IgD-negative memory B cell (primary cell): ENCODE measurements around the gene TUBGCP6. TPM values are rescaled to one million over a fixed set of nuclear protein-coding genes. Genes with fewer than 3 reads are reported as not detected.

Experiments used
- H3K27ac Mint-ChIP-seq, 3 donors: one replicate each; pipeline ENCODE4 v1.8.0; 2020 to 2022; ENCODE audit warnings: mild to moderate bottlenecking in 3 of 3, mixed read lengths in 3 of 3, moderate library complexity in 1 of 3
- H3K27me3 Mint-ChIP-seq: one replicate; pipeline ENCODE4 v1.8.0; 2021; ENCODE audit warnings: mixed read lengths
- H3K36me3 Mint-ChIP-seq: one replicate; pipeline ENCODE4 v1.8.0; 2020; ENCODE audit warnings: mild to moderate bottlenecking, mixed read lengths
- H3K4me1 Mint-ChIP-seq, 3 donors: one replicate each; pipeline ENCODE4 v1.8.0; 2020 to 2022; ENCODE audit warnings: mixed read lengths in 3 of 3, mild to moderate bottlenecking in 1 of 3
- H3K4me3 Mint-ChIP-seq, 4 donors: one replicate each; pipeline ENCODE4 v1.8.0; 2020 to 2022; ENCODE audit warnings: mild to moderate bottlenecking in 4 of 4, mixed read lengths in 4 of 4, moderate library complexity in 3 of 4
- H3K9me3 Mint-ChIP-seq, 3 donors: one replicate each; pipeline ENCODE4 v1.8.0; 2020 to 2021; ENCODE audit warnings: mixed read lengths in 3 of 3, mild to moderate bottlenecking in 1 of 3
- polyA plus RNA-seq: library from polyadenylated mRNA; unstranded; fragments of 300-500 nt; fragmentation: Illumina TruSeq; gene quantifications from one replicate; pipeline ENCODE4 v1.2.3, GENCODE V29; 2021

TUBGCP6 gene
- polyA plus RNA-seq, 1 donor from 2014 or later: 17.0 TPM

- Mint-ChIP-seq H3K27ac (no peak overlapping the region), H3K27me3 (peaks cover 5% of the 10 kb centered on the region)
These were observed 27.4 kb upstream of the TUBGCP6 start for GRCh38 chr22:50272044-50272802.

GRCh38 chr22:50271519-50271970 is 26.7 kb upstream of the TUBGCP6 start:
- Mint-ChIP-seq H3K27me3 (peaks cover 5% of the 10 kb centered on the region), H3K4me3 (peak overlapping the region in 2 of 4 donors; percentile 81 to 84), H3K27ac (no peak overlapping the region), H3K9me3 (no peaks in the 10 kb centered on the region), H3K4me1 (peaks cover 0 to 4% (median 2%) of the 10 kb centered on the region in 3 donors), H3K36me3 (no peaks in the 10 kb centered on the region)

More at GRCh38 chr22:50272044-50272802, 27.4 kb upstream of the TUBGCP6 start:
- H3K4me3 Mint-ChIP-seq: peak overlapping the region in 3 of 4 donors; percentile 1 to 74 (median 16)
- no peaks in the 10 kb centered on the region for H3K9me3 Mint-ChIP-seq
- peaks cover 0 to 4% (median 2%) of the 10 kb centered on the region in 3 donors for H3K4me1 Mint-ChIP-seq
- no peaks in the 10 kb centered on the region for H3K36me3 Mint-ChIP-seq

GRCh38 chr22:50270666-50271394 is 26.0 kb upstream of the TUBGCP6 start:
- Mint-ChIP-seq H3K36me3 (no peaks in the 10 kb centered on the region), H3K27me3 (peaks cover 5% of the 10 kb centered on the region), H3K9me3 (no peaks in the 10 kb centered on the region), H3K27ac (peak overlapping the region; percentile 9 to 86 (median 16)), H3K4me3 (peak overlapping the region; percentile 79 to 90 (median 86)), H3K4me1 (peaks cover 0 to 4% (median 2%) of the 10 kb centered on the region in 3 donors)

GRCh38 chr22:50269970-50270665 is 25.3 kb upstream of the TUBGCP6 start, which contains the start of gene MAPK11:
Gene MAPK11 (minus strand): TSS chr22:50270380. CDS start chr22:50270292, 88 bp downstream.
- H3K36me3 Mint-ChIP-seq: no peaks in the 10 kb centered on the region
- peaks cover 5% of the 10 kb centered on the region for H3K27me3 Mint-ChIP-seq
- peaks cover 0 to 4% (median 2%) of the 10 kb centered on the region in 3 donors for H3K4me1 Mint-ChIP-seq
- no peaks in the 10 kb centered on the region for H3K9me3 Mint-ChIP-seq
- H3K4me3 Mint-ChIP-seq: peak within 1 kb of the TSS; percentile 79 to 90 (median 86)
- H3K27ac Mint-ChIP-seq: peak within 1 kb of the TSS; percentile 16 to 86 (median 48)

- Mint-ChIP-seq H3K4me1 (peaks cover 0 to 4% (median 2%) of the 10 kb centered on the region in 3 donors), H3K27ac (peak overlapping the region in 1 of 3 donors; percentile 48), H3K9me3 (no peaks in the 10 kb centered on the region), H3K27me3 (peaks cover 5% of the 10 kb centered on the region), H3K4me3 (peak overlapping the region; percentile 64 to 85 (median 76)), H3K36me3 (no peaks in the 10 kb centered on the region)
These were observed 24.7 kb upstream of the TUBGCP6 start for GRCh38 chr22:50269573-50269969.

GRCh38 chr22:50268655-50269113 is 23.9 kb upstream of the TUBGCP6 start:
- Mint-ChIP-seq H3K27me3 (peaks cover 5% of the 10 kb centered on the region), H3K4me1 (peaks cover 0 to 4% (median 2%) of the 10 kb centered on the region in 3 donors), H3K36me3 (no peaks in the 10 kb centered on the region), H3K9me3 (no peaks in the 10 kb centered on the region), H3K27ac (peak overlapping the region; percentile 10 to 86 (median 48)), H3K4me3 (peak overlapping the region; percentile 21 to 85 (median 58))

- H3K27ac Mint-ChIP-seq: peak overlapping the region in 1 of 3 donors; percentile 10
- H3K9me3 Mint-ChIP-seq: no peaks in the 10 kb centered on the region
- peak overlapping the region in 2 of 4 donors; percentile 23 to 67 for H3K4me3 Mint-ChIP-seq
These were observed 23.0 kb upstream of the TUBGCP6 start for GRCh38 chr22:50267591-50268390.

GRCh38 chr22:50266994-50267393 is 22.2 kb upstream of the TUBGCP6 start:
- Mint-ChIP-seq H3K9me3 (no peaks in the 10 kb centered on the region), H3K4me3 (no peak overlapping the region)

More at GRCh38 chr22:50267591-50268390, 23.0 kb upstream of the TUBGCP6 start:
- H3K4me1 Mint-ChIP-seq: peaks cover 0 to 4% (median 2%) of the 10 kb centered on the region in 3 donors
- H3K36me3 Mint-ChIP-seq: no peaks in the 10 kb centered on the region
- H3K27me3 Mint-ChIP-seq: peaks cover 5% of the 10 kb centered on the region

GRCh38 chr22:50264946-50265669 is 20.3 kb upstream of the TUBGCP6 start:
- peaks cover 0 to 7% (median 2%) of the 10 kb centered on the region in 3 donors for H3K4me1 Mint-ChIP-seq
- H3K27me3 Mint-ChIP-seq: peaks cover 7% of the 10 kb centered on the region
- no peaks in the 10 kb centered on the region for H3K9me3 Mint-ChIP-seq
- H3K27ac Mint-ChIP-seq: no peak overlapping the region
- no peak overlapping the region for H3K4me3 Mint-ChIP-seq
- no peaks in the 10 kb centered on the region for H3K36me3 Mint-ChIP-seq

More at GRCh38 chr22:50266994-50267393, 22.2 kb upstream of the TUBGCP6 start:
- Mint-ChIP-seq H3K27me3 (peaks cover 9% of the 10 kb centered on the region), H3K4me1 (peaks cover 0 to 6% (median 4%) of the 10 kb centered on the region in 3 donors), H3K27ac (no peak overlapping the region), H3K36me3 (no peaks in the 10 kb centered on the region)

- Mint-ChIP-seq H3K27ac (no peak overlapping the region), H3K36me3 (no peaks in the 10 kb centered on the region), H3K27me3 (peaks cover 7% of the 10 kb centered on the region), H3K4me3 (peak overlapping the region in 1 of 4 donors; percentile 32), H3K9me3 (no peaks in the 10 kb centered on the region), H3K4me1 (peaks cover 0 to 7% (median 2%) of the 10 kb centered on the region in 3 donors)
These were observed 19.4 kb upstream of the TUBGCP6 start for GRCh38 chr22:50264104-50264745.

- H3K4me1 Mint-ChIP-seq: peaks cover 0 to 6% (median under 1%) of the 10 kb centered on the region in 3 donors
- H3K27ac Mint-ChIP-seq: no peak overlapping the region
- peak overlapping the region in 2 of 4 donors; percentile 26 to 58 for H3K4me3 Mint-ChIP-seq
- no peaks in the 10 kb centered on the region for H3K9me3 Mint-ChIP-seq
- no peaks in the 10 kb centered on the region for H3K36me3 Mint-ChIP-seq
- H3K27me3 Mint-ChIP-seq: peaks cover 9% of the 10 kb centered on the region
These were observed 18.3 kb upstream of the TUBGCP6 start for GRCh38 chr22:50262973-50263617.

GRCh38 chr22:50262460-50262911 is 17.7 kb upstream of the TUBGCP6 start:
- Mint-ChIP-seq H3K36me3 (no peaks in the 10 kb centered on the region), H3K27ac (no peak overlapping the region), H3K9me3 (no peaks in the 10 kb centered on the region), H3K4me1 (peaks cover 0 to 6% (median 0%) of the 10 kb centered on the region in 3 donors), H3K4me3 (peak overlapping the region; percentile 26 to 91 (median 61)), H3K27me3 (peaks cover 9% of the 10 kb centered on the region)
